Stomach (tissue), 9 donors: ENCODE results near the gene ASTN1. TPM values are rescaled to one million over a fixed set of nuclear protein-coding genes. Genes with fewer than 3 reads are reported as not detected.

Experiments used
- DNase-seq, 2 donors: peaks; one replicate each; pipeline versions ENCODE4 v3.0.0 to v3.0.0-alpha.2; 2013 to 2019
- H3K27ac ChIP-seq, 5 donors: fragments of 200-600 bp in 4 of 5; sonication (generic) in 4 of 5; one replicate each; pipeline ENCODE4 v1.5.1; 2013 to 2019; ENCODE audit warnings: mild to moderate bottlenecking in 1 of 5, moderate library complexity in 1 of 5
- H3K27me3 ChIP-seq, 3 donors: fragments of 200-600 bp; sonication (generic); one replicate each; pipeline ENCODE4 v1.5.1; 2017 to 2019; ENCODE audit warnings: mixed run types in 1 of 3
- H3K36me3 ChIP-seq, 4 donors: fragments of 200-600 bp; sonication (generic); 1 replicate in 3 of 4; 2 replicates in 1 of 4; pipeline ENCODE4 v1.5.1; 2016 to 2019
- H3K4me1 ChIP-seq, 4 donors: fragments of 200-600 bp; sonication (generic); one replicate each; pipeline ENCODE4 v1.5.1; 2016 to 2019
- H3K4me3 ChIP-seq, 4 donors: fragments of 200-600 bp; sonication (generic) in 3 of 4; one replicate each; pipeline ENCODE4 v1.5.1; 2016 to 2019; ENCODE audit warnings: mild to moderate bottlenecking in 1 of 4
- H3K9me3 ChIP-seq, 4 donors: fragments of 200-600 bp; sonication (generic); one replicate each; pipeline ENCODE4 v1.5.1; 2016 to 2019
- EP300 ChIP-seq: sonication (generic); formaldehyde crosslinking; IDR thresholded peaks from one replicate; pipeline ENCODE4 v1.6.1; 2017; ENCODE audit warnings: antibody characterized with exemption
- POLR2A ChIP-seq, 4 donors: fragments of 450-650 bp; IDR thresholded peaks; one replicate each; pipeline ENCODE4 v1.6.1; 2016; ENCODE audit warnings: antibody characterized with exemption in 4 of 4, control low read depth in 2 of 4, mild to moderate bottlenecking in 1 of 4, moderate library complexity in 1 of 4
- POLR2AphosphoS5 ChIP-seq, 3 donors: sonication (generic); formaldehyde crosslinking; IDR thresholded peaks; one replicate each; pipeline ENCODE4 v1.6.1; 2016; ENCODE audit warnings: antibody characterized with exemption in 3 of 3
- WGBS, 5 donors: extraction: QIAGEN DNeasy Blood & Tissue Kit in 3 of 5; methylation state at CpG; one replicate each; pipeline versions ENCODE4 v1.1.5 to v1.1.7; 2013 to 2018; 5-methylcytosine and 5-hydroxymethylcytosine counted together
- intact Hi-C: fragments of 100-400 bp; cut with DNase I; formaldehyde crosslinking; loops from one replicate; pipeline ENCODE4 v1.15.1; 2023; ENCODE audit warnings: low total_unique reads
- polyA plus RNA-seq, 3 donors: library from polyadenylated mRNA; stranded (reverse); fragments of 200-250 nt; gene quantifications; one replicate each; pipeline ENCODE4 v1.2.3, GENCODE V29; 2013
- total RNA-seq, 5 donors: library from RNA; depleted of rRNA; stranded (reverse); fragments of >200 nt; gene quantifications; one replicate each; pipeline versions ENCODE4 v1.1.0 to v1.2.3, GENCODE V29; 2014 to 2016
- TF ChIP-seq, protein P1 (sequence below), 7 experiments: fragments of 450-650 bp in 4 of 7; fragments of 200-600 bp in 3 of 7; sonication (generic) in 3 of 7; IDR thresholded peaks; one replicate each; pipeline ENCODE4 v1.5.1; 2016 to 2019; ENCODE audit warnings: antibody characterized with exemption in 7 of 7, control low read depth in 2 of 7, mild to moderate bottlenecking in 1 of 7
- donor health status: healthy with polysubstance abuse.
- donor health status: Bipolar disorder and iron deficiency.
- donor health status: healthy.

Gene ASTN1
- total and polyA plus RNA-seq, 8 donors, result 0.13 to 2.4 (median 0.51) TPM; not detected in 4

GRCh38 chr1:176903474-176903873 is 261.0 kb downstream of the ASTN1 start:
- DNase-seq, result peak in 1 of 2 donors; percentile 16
- 35 to 51% (median 42%) methylated on average over 4 of the region's 4 CpGs for WGBS, 5 donors
- peaks cover 0 to 9% (median 3%) of the 10 kb centered on the region in 4 donors for H3K4me1 ChIP-seq
- H3K9me3 ChIP-seq, result no peaks in the 10 kb centered on the region
- peaks cover 0 to 38% (median 3%) of the 10 kb centered on the region in 3 donors for H3K27me3 ChIP-seq
- H3K36me3 ChIP-seq, result no peaks in the 10 kb centered on the region
- intact Hi-C loops, result no loop called here
- no peak overlapping the region for H3K27ac ChIP-seq
- H3K4me3 ChIP-seq, result no peak overlapping the region
- no peak for TF ChIP-seq POLR2AphosphoS5 (IDR thresholded peaks at IDR 0.05)
- no peak for TF ChIP-seq EP300
- no peak for TF ChIP-seq POLR2A (IDR thresholded peaks at IDR 0.05)
- TF ChIP-seq, protein P1, sequence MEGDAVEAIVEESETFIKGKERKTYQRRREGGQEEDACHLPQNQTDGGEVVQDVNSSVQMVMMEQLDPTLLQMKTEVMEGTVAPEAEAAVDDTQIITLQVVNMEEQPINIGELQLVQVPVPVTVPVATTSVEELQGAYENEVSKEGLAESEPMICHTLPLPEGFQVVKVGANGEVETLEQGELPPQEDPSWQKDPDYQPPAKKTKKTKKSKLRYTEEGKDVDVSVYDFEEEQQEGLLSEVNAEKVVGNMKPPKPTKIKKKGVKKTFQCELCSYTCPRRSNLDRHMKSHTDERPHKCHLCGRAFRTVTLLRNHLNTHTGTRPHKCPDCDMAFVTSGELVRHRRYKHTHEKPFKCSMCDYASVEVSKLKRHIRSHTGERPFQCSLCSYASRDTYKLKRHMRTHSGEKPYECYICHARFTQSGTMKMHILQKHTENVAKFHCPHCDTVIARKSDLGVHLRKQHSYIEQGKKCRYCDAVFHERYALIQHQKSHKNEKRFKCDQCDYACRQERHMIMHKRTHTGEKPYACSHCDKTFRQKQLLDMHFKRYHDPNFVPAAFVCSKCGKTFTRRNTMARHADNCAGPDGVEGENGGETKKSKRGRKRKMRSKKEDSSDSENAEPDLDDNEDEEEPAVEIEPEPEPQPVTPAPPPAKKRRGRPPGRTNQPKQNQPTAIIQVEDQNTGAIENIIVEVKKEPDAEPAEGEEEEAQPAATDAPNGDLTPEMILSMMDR (IDR thresholded peaks at IDR 0.05), result no peak

DNA sequence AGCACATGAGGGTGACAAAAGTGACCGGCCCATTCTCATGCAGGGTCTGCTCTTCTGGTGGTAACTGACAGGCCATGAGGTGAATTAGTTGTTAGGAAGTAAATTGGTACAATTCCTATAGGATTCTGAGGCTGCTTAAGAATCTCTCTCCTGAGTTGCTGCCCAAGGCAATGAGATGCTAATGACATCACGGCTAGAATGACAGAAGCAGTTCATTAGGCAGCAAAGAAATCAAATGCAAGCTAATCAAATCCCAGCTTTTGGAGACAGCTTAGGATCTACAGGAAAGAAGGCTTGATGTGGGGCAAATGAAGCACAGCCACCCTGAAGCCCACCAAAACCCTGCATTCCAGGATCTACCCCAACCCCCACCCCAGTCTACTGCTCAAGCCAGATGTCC is 265.2 kb downstream of the ASTN1 start:
- no peak for DNase-seq
- H3K27ac ChIP-seq, result no peak overlapping the region
- WGBS, 5 donors, result 81 to 94% (median 88%) methylated on average over 2 of the region's 2 CpGs
- H3K36me3 ChIP-seq, result no peaks in the 10 kb centered on the region
- H3K9me3 ChIP-seq, result no peaks in the 10 kb centered on the region
- peaks cover 0 to 55% (median 12%) of the 10 kb centered on the region in 3 donors for H3K27me3 ChIP-seq
- H3K4me1 ChIP-seq, result peaks cover 0 to 14% (median 11%) of the 10 kb centered on the region in 4 donors
- intact Hi-C loops, result loop anchor here (10.0 kb wide), 1 partner anchor 285 kb away; no protein-coding TSS in a partner anchor
- TF ChIP-seq POLR2A (IDR thresholded peaks at IDR 0.05) (no peak), EP300 (no peak), POLR2AphosphoS5 (IDR thresholded peaks at IDR 0.05) (no peak)
- TF ChIP-seq, protein P1 (IDR thresholded peaks at IDR 0.05), result no peak
- H3K4me3 ChIP-seq, result no peak overlapping the region

DNA sequence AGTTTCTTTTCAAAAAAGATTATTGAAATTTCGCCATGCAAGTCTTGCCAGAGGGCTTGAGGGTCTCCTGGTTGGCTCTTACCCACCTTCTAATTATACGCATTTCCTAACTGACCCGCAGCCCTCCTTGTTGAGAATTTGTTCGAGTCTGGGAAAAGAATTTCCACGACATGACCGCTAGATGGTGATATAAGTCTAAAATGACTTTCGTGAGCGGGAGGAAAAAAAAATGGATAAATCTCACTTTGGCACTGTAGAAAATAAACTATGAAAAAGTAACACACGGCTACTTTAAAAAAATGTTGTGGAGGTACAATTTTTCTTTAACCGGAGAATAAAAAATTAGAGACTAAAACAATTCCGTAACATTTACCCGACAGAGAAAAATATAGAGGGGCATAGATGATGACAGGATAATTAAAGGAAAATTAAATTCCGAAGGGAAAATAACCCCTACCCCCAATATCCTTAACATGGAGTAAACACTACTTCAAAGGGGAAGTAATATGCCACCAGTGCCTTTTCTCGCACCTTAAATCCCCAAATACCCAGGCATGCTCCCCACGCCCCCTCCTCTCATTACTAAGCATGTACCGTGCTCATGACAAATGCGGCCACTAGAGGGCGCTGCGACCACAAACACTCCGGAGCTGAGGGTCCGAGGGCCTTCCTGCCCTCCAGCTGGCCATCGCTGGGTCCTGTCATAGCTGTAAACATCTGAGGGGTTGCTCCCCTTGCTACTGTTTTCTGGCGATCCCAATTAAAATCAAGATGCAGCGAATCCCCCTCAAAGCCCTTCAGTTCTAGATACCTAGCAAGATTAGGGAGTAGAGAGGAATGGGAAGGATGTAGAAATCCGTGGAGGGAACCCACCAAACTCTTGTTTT is 266.9 kb downstream of the ASTN1 start:
- Histone ChIP-seq H3K27me3 (peaks cover 0 to 42% (median 12%) of the 10 kb centered on the region in 3 donors), H3K36me3 (no peaks in the 10 kb centered on the region), H3K4me1 (peaks cover 0 to 9% (median 9%) of the 10 kb centered on the region in 4 donors), H3K27ac (no peak overlapping the region), H3K9me3 (no peaks in the 10 kb centered on the region), H3K4me3 (peak overlapping the region; percentile 7 to 28 (median 18))
- no peak for TF ChIP-seq POLR2A (IDR thresholded peaks at IDR 0.05)
- TF ChIP-seq, protein P1 (IDR thresholded peaks at IDR 0.05), result peak in 5 of 7 experiments; percentile 35 to 78 (median 48)
- intact Hi-C loops, result loop anchor here (10.0 kb wide), 1 partner anchor 287 kb away; no protein-coding TSS in a partner anchor
- 3 to 5% (median 4%) methylated on average over 25 of the region's 25 CpGs for WGBS, 5 donors
- DNase-seq, result peak; percentile 55 to 81

DNA sequence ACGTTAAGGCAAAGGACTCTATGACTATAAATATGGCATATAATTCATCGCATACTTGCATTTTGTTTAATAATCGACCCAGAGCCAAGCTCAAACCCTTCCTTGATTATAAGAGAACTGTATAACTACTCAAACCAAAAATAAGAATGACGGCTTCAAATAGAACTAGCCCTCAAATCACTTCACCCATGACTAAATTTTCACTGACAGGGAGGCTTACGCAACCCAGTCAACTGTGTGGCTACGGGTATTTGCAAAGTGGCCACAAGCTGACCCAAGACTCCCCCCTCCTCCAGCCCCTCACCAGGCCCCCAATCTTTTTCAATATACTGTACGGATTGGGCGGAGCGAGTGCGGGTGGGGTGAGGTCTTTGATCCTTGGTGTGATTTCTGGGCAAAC is 268.3 kb downstream of the ASTN1 start:
- intact Hi-C loops, result loop anchor here (10.0 kb wide), 1 partner anchor 289 kb away; no protein-coding TSS in a partner anchor
- WGBS, 5 donors, result 45 to 68% (median 54%) methylated on average over 10 of the region's 10 CpGs
- H3K4me1 ChIP-seq, result peaks cover 0 to 9% (median 9%) of the 10 kb centered on the region in 4 donors
- no peaks in the 10 kb centered on the region for H3K9me3 ChIP-seq
- no peak overlapping the region for H3K4me3 ChIP-seq
- DNase-seq, result no peak
- TF ChIP-seq EP300, result no peak
- peaks cover 0 to 38% (median 9%) of the 10 kb centered on the region in 3 donors for H3K27me3 ChIP-seq
- H3K36me3 ChIP-seq, result no peaks in the 10 kb centered on the region
- no peak overlapping the region for H3K27ac ChIP-seq
